Fibroblast of the conjunctiva (primary cell): Measurements from ENCODE around the gene MALL.
"Not testable (repeated sequence)": the region's sequence is repeated elsewhere in the genome, so short reads cannot be mapped to it uniquely, and the experiment has no call there.

Experiments used
- DNase-seq: peaks from one replicate; pipeline ENCODE4 v3.0.0-alpha.2; 2010; ENCODE audit warnings: low read depth

MALL gene

DNA sequence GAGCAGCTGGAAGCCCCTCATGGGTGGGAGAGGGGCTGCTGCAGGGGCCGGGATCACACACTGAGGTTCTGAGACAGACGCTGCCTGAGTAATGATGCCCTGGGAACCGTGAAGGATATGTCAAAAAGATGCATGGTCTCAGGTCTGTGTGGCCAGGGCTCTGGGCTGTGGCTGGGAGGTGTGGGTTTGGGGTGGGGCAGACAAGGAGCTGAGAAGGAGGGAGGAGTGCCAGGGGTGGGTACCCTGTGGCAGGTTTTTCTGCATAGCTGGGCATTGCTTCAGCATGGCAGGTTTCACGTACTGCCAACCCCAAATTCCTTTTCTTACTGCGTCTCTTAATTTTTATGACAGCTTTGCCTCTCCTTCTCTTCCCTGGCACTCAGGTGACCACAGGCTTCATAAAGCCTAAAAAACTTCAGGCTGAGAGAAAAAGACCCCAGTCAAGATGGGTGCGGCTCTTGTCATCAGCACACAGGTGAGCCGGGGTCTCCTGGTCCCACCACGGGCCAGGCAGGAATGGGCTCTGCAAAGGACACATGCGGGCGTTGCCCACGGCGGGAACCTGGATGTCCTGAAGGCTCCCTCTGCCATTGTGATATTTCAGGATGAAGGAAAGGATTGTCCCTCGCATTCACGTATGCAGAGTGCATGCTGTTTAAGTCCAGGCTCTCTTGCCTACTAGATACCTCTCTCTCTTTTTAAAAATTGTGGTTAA, 18.0 kb downstream of the MALL start:
- no peak for DNase-seq

DNA sequence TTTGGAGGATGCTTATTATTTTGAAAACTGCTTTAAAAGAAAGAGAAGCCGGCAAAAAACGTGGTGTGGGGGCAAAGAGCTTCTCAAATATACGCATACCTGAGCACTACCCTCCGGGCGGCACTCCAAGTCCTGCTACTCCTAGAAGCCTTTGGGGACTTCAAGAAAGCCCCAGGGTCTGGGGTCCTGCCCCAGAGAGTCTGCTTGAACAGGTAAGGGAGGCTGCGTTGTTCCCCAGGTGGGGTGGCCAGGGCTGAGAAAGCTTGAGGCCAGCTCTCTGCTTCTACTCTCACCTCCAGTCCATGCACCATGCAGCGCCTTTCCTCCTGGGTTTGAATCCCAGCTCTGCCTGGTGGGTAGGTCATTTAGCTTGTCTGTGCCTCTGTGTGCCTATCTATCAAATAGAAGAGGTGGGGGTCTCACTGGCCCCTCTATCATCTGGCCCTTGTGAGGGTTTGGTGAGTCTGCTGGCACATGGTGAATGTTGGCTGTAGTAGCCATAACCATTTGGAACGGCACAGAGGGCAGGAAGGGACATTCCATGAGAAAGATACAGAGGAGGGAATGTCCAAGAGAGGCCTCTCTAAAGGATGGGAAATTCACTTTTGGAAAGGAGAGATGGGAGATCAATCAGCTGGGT, 19.5 kb downstream of the MALL start:
- DNase-seq = no peak

DNA sequence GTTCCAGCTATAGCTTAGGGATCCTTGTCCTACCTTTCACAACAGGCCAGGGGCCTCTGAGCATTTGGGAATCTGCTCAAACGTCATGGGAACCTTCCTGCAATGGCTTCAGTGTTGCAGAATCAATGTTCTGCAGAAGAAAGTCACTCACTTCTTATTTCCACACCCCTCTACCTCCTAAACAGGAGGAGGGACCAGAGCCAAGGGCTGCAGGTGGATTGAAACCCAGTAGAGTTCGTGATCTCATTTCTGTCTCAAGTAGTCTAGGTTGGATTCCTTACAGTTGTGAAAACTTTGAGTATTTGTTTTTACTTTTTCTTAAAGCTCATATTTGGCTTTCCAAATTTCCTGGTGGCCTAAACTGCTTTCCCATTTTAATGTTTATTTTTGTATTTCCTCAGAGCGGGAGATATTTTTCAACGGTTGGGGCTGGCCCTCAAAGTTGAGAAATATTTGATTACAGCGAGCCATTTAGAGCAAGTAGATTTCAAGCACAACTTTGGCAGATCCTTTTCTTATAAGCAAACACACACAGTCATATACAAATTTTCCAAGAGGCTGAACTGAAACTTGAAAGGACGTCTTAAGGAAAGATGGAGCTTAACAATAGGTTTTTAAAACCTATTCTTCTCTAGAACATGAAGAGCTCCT, 20.6 kb downstream of the MALL start:
- DNase-seq = not testable (repeated sequence)

- DNase-seq = not testable (repeated sequence)
These were observed 21.7 kb downstream of the MALL start for GRCh38 chr2:110093924-110094323.

DNA sequence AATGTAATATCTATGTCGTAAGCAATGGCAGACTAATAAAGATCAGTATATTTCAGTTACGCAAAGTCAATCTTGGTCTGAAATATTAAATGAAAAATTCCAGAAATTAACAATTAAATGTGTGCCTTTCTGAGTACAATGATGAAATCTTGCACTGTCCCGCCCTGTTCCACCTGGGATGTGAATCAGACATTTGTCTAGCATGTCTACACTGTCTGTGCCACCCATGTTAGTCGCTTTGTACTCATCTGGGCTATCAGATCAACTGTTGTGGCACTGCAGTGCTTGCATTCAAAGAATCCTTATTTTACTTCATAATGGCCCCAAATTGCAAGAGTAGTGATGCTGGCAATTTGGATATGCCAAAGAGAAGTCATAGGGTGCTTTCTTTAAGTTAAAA, 25.5 kb downstream of the MALL start:
- DNase-seq = not testable (repeated sequence)

- DNase-seq = not testable (repeated sequence)
These were observed 31.9 kb downstream of the MALL start for GRCh38 chr2:110083757-110084156.

DNA sequence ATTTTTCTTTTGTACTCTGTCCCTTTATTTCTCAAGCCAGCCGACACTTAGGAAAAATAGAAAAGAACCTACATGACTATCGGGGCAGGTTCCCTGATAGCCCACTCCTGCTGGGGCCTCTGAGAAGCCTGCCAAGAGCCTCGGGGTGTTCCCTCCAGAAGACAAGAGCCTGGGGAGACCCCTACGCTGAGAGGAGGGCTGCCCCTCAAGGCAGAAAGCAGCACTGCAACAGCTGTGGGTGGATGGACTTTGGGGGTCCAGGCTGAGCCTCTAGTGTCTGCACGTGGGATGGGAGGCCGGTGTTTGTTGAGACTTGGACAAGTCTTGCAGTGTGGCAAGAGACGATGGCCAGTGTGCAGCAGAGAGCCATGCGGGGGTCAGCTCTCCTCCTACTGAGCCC, 32.5 kb downstream of the MALL start:
- DNase-seq = not testable (repeated sequence)

DNA sequence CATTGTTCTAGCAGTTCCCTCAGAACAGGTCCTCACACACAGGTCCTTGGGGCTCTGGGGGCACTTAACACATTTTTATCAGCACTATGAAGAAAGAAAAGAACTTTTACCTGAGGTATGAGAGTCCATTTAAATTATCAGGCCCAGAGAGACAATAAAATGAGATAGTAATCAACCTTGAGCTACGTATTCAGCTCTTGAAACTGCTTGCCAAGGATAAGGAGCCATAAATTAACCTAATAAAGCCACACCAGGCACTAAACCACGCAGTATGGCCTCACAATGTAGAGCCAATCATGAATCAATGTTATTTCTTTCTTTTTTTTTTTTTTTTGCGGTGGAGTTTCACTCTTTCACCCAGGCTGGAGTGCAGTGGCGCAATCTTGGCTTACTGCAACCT, 37.5 kb downstream of the MALL start:
- not testable (repeated sequence) for DNase-seq

GRCh38 chr2:110075896-110076295, 39.7 kb downstream of the MALL start:
- not testable (repeated sequence) for DNase-seq

GRCh38 chr2:110069869-110070268, 45.8 kb downstream of the MALL start:
- not testable (repeated sequence) for DNase-seq

DNA sequence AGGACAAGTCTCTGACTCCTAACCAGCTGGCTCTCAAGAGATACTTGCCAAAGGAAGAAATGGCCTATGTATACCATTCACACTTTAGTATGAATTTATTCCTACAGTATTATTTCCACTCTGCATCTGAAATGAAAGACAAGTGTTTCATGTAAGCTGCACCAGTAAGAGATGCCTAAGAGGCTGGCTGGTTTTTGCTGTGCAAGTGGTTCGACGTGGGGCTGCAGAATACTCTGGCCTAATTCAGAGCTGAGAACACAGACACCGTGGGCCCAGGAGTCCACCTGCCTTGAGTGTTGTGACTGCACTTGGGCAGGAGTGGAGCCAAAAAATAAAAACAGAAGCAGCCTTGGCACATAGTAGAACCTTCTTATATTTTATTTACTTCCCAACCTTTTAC, 47.5 kb downstream of the MALL start:
- not testable (repeated sequence) for DNase-seq

GRCh38 chr2:110062332-110062731, 53.3 kb downstream of the MALL start:
- DNase-seq = not testable (repeated sequence)

GRCh38 chr2:110060550-110060949, 55.1 kb downstream of the MALL start:
- not testable (repeated sequence) for DNase-seq

GRCh38 chr2:110059694-110060358, 55.8 kb downstream of the MALL start:
- DNase-seq = not testable (repeated sequence)

DNA sequence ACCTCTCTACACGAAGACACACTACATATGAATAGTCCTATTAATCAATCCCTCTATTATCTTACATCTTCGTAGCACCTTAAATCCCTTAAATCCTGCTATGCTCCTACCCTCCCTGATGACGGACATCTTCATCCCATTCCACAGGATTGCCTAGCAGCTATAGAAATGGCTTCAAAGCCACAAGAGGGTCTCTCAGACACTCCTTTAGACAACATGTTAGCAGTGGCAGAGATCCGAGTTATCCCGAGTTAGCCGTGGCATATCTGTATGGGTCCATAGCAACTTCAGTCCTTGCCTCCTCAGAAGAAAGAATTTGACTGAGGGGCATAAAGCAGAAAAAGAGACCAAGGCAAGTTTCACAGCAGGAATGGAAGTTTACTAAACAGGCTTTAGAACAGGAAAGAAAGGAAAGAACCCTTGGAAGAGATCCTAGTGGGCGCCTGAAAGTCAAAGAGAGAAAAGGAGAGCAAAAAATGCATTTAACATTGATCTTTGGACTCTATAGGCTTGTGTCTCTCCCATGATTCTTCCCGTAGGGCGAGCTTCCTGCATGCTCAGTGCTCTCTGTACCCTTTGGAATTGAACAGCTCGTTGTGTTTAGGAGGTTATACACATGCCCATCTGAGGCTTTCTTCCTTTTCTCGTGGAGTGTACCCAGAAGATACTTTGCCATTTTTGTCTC, 56.5 kb downstream of the MALL start:
- DNase-seq = not testable (repeated sequence)

GRCh38 chr2:110058034-110058433, 57.6 kb downstream of the MALL start:
- not testable (repeated sequence) for DNase-seq

DNA sequence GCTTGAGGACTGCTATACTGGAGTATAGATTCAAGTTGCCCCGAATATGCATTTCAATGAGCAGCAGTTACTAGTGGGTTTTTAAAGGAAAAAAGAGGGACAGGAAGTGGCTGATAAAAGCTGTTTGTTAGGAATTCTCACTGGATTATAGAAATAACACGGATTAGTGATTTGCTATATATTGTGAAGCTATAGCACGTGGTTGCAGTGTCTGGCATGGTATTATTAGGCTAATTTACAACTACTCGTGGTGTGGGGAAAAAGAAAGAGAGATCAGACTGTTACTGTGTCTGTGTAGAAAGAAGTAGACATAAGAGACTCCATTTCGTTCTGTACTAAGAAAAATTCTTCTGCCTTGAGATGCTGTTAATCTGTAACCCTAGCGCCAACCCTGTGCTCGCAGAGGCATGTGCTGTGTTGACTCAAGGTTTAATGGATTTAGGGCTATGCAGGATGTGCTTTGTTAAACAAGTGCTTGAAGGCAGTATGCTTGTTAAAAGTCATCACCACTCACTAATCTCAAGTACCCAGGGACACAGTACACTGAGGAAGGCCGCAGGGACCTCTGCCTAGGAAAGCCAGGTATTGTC, 59.7 kb downstream of the MALL start:
- not testable (repeated sequence) for DNase-seq

DNA sequence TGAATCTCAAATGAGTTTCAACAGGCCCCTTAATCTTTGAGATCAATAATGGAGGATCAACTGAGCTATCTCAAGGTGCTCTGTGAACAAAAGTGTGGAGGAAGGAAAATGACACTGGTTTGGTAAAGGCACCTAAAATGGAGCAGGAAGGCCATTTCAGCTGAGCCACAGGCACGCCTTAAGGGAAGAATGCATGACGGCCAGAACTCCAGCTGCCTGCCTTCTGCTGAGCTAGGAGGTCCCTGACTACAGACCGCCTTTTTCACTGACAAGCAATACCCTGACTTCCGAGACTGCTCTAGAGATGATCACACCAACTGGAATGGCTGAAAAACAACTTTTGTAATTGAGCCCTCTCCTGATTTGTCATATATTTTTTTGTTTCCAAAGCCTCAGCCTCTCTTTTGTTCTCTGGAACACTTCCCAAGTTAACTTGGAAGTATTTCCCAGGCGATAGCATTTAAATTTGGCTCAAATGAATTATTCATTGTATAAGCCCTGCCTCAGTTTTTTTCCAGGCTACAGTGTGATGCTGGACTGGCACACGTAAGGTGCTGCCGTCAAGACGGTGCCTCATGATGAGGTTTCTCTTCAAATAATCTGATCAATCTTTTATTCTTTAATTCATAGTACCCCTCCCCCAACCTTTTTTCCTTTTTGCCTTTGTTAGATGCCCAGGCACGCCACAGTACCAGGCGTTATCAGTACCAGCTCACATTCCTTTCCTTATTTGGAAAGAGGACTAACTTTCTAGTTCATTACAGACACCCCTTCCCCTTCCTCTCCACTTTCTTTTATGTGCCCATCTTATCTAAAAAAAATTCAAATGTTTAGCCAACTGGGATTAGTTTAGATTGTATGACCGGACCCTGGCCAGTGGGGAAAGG, 60.9 kb downstream of the MALL start:
- DNase-seq = not testable (repeated sequence)

DNA sequence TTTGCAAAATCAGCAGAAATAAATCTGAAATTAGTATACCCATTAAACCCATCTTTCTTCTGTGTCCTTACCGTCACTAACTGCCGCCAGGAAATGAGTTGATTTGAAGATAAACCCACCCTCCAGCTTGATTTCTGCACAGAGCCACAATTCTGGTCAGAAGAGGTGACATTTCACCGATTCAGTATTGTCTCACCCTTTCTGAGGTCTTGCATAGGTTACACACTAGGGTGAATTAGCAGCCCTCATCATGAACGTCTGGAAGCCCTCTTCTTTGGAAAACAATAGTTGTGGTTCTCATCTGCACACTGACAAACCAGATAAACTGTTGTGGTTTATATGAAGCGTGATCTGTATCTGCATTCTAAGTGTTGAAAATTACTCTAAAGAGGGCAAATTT, 61.9 kb downstream of the MALL start:
- not testable (repeated sequence) for DNase-seq

GRCh38 chr2:110052166-110052565, 63.5 kb downstream of the MALL start:
- DNase-seq = not testable (repeated sequence)
